HG02885 (cell line): Measurements from ENCODE around the gene SLC2A3.
"Not testable (repeated sequence)": the region's sequence is repeated elsewhere in the genome, so short reads cannot be mapped to it uniquely, and the experiment has no call there.

Experiments used
- ATAC-seq: cut with Tn5 transposase; IDR thresholded peaks from one replicate; pipeline ENCODE4 v1.9.1; 2021; ENCODE audit warnings: mild to moderate bottlenecking; ENCODE audit not compliant: unreplicated experiment, poor library complexity

The SLC2A3 gene

GRCh38 chr12:7953912-7954311 lies 17.9 kb upstream of the SLC2A3 start:
- ATAC-seq: not testable (repeated sequence)

GRCh38 chr12:7951671-7952070 lies 15.7 kb upstream of the SLC2A3 start:
- ATAC-seq: no peak

- not testable (repeated sequence) for ATAC-seq
These were observed 14.4 kb upstream of the SLC2A3 start for GRCh38 chr12:7950230-7950943.

GRCh38 chr12:7948589-7949260 lies 12.7 kb upstream of the SLC2A3 start:
- no peak for ATAC-seq

DNA sequence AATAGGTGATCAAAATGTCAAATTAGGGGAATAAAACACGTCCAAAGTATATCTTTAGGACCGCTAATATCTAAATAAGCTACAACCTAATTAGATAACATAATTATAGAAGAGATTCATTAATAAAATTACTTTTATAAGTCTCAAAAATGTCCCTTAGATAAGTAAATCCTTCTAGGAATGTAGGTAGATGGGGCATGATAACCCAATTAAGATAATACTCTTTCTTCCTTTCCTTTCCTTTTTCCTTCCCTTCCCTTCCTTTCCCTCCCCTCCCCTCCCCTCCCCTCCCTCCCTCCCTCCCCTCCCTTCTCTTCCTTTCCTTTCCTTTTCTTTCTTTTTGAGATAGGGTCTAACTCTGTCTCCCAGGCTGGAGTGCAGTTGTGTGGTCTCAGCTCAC lies 11.0 kb upstream of the SLC2A3 start:
- ATAC-seq: no peak

DNA sequence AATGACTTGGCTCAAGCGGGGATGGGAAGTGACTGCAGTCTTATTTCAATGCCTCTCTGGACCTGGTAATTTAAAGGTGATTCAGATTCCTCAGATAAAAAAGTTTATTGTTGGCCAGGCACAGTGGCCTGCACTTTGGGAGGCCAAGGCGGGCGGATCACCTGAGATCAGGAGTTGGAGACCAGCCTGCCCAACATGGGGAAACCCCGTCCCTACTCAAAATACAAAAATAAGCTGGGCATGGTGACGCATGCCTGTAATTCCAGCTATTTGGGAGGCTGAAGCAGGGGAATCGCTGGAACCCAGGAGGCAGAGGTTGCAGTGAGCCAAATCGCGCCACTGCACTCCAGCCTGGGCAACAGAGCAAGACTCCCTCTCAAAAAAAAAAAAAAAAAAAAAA lies 8.8 kb upstream of the SLC2A3 start:
- ATAC-seq: not testable (repeated sequence)

- ATAC-seq: no peak
These were observed 4.9 kb upstream of the SLC2A3 start for GRCh38 chr12:7940906-7941305.

GRCh38 chr12:7937833-7938506 lies 2.0 kb upstream of the SLC2A3 start:
- ATAC-seq: no peak

- no peak for ATAC-seq
These were observed 996 bp downstream of the SLC2A3 start for GRCh38 chr12:7934889-7935492.

- no peak for ATAC-seq
These were observed 1.7 kb downstream of the SLC2A3 start for GRCh38 chr12:7934091-7934888.

GRCh38 chr12:7933255-7933726 lies 2.7 kb downstream of the SLC2A3 start:
- ATAC-seq: peak; percentile 83

- not testable (repeated sequence) for ATAC-seq
These were observed 3.3 kb downstream of the SLC2A3 start for GRCh38 chr12:7932599-7933240.

DNA sequence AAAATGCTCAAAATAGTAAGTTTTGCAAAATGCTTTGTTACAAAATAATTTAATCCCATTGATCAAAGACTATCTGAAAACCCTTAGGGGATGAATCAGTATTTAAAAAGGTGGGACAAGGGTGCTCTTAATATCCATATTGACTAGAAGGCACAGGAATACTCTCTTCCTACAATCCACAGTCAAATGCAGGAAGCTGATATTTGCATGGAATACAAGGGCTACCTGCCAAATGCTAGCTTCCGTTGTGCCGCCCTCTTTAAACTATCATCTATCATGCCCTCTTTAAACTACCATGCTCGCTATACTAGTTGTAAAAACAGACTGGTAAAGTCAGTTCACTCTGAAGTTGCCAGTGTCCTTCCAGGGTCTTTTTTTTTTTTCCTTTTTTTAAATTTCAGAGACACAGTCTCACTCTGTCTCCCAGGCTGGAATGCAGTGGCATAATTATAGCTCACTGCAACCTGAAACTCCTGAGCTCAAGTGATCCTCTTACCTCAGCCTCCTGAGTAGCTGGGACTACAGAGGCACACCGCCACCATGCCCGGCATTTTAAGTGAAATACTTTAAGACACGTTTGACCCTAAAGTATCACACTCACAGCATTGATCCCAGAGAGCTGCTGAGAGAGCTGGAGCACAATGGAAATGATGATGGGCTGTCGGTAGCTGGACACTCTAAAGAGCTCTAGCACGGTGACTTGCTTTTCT lies 6.7 kb downstream of the SLC2A3 start:
- ATAC-seq: no peak

GRCh38 chr12:7927470-7927869 lies 8.5 kb downstream of the SLC2A3 start:
- ATAC-seq: no peak

DNA sequence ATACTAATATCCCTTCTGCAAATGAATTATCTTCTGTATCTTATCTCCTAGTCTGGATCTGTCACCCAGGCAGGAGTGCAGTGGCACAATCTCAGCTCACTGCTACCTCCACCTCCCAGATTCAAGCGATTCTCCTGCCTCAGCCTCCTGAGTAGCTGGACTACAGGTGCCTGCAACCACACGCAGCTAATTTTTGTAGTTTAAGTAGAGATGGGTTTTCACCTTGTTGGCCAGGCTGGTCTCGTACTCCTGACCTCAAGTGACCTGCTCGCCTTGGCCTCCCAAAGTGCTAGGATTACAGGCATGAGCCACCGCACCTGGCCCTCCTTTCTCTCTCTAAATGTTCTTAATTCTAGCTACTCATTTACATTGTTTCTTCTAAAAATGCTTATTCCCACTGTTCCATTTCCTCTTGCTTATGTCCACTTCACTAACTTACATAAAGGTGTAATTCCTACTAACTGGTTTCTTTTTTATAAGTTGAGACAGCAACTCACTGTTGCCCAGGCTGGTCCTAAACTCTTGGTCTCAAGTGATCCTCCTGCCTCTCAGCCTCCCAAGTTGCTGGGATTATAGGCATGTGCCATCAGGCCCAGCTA lies 9.8 kb downstream of the SLC2A3 start:
- ATAC-seq: not testable (repeated sequence)

GRCh38 chr12:7923241-7924236 lies 12.4 kb downstream of the SLC2A3 start:
- no peak for ATAC-seq

DNA sequence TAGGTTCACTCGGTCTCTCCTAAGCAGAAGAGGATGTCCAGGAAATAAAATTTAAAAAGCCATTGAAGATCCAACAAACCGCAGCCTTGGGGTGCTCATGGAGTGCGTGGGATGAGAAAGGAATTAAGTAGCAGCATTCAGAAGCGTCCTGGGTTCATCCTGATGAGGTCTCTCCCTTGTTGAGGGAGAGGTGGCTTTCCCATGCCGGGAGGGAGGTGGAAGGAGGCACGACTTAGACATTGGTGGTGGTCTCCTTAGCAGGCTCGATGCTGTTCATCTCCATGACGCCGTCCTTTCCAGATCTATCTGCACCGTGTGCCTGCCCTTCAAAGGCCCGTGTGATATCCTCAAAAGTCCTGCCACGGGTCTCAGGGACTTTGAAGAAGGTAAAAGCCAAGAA lies 14.8 kb downstream of the SLC2A3 start:
- not testable (repeated sequence) for ATAC-seq

- not testable (repeated sequence) for ATAC-seq
These were observed 17.8 kb downstream of the SLC2A3 start for GRCh38 chr12:7918268-7918590.
